Osteoblast (primary cell): Measurements from ENCODE around the gene MCRIP1. TPM values are rescaled to one million over a fixed set of nuclear protein-coding genes. Genes with fewer than 3 reads are reported as not detected.
A peak's percentile ranks its signal among the peaks of the same experiment; 100 is the strongest.

Experiments
- DNase-seq: peaks from one replicate; pipeline ENCODE4 v3.0.0; 2011; ENCODE audit warnings: low spot score, mixed read lengths; ENCODE audit not compliant: insufficient read length; ENCODE audit errors: missing footprints
- H2AFZ ChIP-seq: 2 replicates; pipeline ENCODE4 v1.6.0; 2011; ENCODE audit warnings: mild to moderate bottlenecking, low read length
- H3K27ac ChIP-seq: 2 replicates; pipeline ENCODE4 v1.5.1; 2011; ENCODE audit warnings: mild to moderate bottlenecking, low read depth, low read length, moderate library complexity
- H3K27me3 ChIP-seq: 2 replicates; pipeline ENCODE4 v1.6.0; 2012; ENCODE audit warnings: mild to moderate bottlenecking, control low read depth, inconsistent platforms, low read length, moderate library complexity; ENCODE audit not compliant: insufficient read depth
- H3K36me3 ChIP-seq: 2 replicates; pipeline ENCODE4 v1.5.1; 2011; ENCODE audit warnings: mild to moderate bottlenecking, low read length, control low read depth, moderate library complexity; ENCODE audit not compliant: insufficient read depth
- H3K4me1 ChIP-seq: 2 replicates; pipeline ENCODE4 v1.5.1; 2011; ENCODE audit warnings: mild to moderate bottlenecking, low read length, control low read depth, moderate library complexity; ENCODE audit not compliant: insufficient read depth
- H3K4me2 ChIP-seq: 2 replicates; pipeline ENCODE4 v1.6.0; 2011; ENCODE audit warnings: mild to moderate bottlenecking, low read length; ENCODE audit not compliant: insufficient read depth
- H3K4me3 ChIP-seq: fragments of 200-600 bp; sonication (generic); 3 replicates; pipeline ENCODE4 v1.5.1; 2012; ENCODE audit warnings: mild to moderate bottlenecking, low read length, inconsistent platforms; ENCODE audit not compliant: insufficient read depth
- H3K79me2 ChIP-seq: 2 replicates; pipeline ENCODE4 v1.6.0; 2012; ENCODE audit warnings: mild to moderate bottlenecking, low read length, control low read depth, inconsistent platforms; ENCODE audit not compliant: insufficient read depth
- H3K9me3 ChIP-seq: 2 replicates; pipeline ENCODE4 v1.5.1; 2011; ENCODE audit warnings: low read depth, low read length, control low read depth
- H4K20me1 ChIP-seq: 2 replicates; pipeline ENCODE4 v1.6.0; 2012; ENCODE audit warnings: mild to moderate bottlenecking, low read length, control low read depth; ENCODE audit not compliant: insufficient read depth
- total RNA-seq: library from RNA; depleted of rRNA; stranded (reverse); fragments of >200 nt; gene quantifications from 2 replicates; pipeline ENCODE4 v1.2.3, GENCODE V29; 2012
- TF ChIP-seq, protein P1 (sequence below): IDR thresholded peaks from 2 replicates; pipeline ENCODE4 v1.5.1; 2011; ENCODE audit warnings: mild to moderate bottlenecking, low read depth, low read length, moderate library complexity; ENCODE audit errors: extremely low read depth

The MCRIP1 gene, protein sequence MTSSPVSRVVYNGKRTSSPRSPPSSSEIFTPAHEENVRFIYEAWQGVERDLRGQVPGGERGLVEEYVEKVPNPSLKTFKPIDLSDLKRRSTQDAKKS
- total RNA-seq: 136 and 163 TPM in 2 replicates

DNA sequence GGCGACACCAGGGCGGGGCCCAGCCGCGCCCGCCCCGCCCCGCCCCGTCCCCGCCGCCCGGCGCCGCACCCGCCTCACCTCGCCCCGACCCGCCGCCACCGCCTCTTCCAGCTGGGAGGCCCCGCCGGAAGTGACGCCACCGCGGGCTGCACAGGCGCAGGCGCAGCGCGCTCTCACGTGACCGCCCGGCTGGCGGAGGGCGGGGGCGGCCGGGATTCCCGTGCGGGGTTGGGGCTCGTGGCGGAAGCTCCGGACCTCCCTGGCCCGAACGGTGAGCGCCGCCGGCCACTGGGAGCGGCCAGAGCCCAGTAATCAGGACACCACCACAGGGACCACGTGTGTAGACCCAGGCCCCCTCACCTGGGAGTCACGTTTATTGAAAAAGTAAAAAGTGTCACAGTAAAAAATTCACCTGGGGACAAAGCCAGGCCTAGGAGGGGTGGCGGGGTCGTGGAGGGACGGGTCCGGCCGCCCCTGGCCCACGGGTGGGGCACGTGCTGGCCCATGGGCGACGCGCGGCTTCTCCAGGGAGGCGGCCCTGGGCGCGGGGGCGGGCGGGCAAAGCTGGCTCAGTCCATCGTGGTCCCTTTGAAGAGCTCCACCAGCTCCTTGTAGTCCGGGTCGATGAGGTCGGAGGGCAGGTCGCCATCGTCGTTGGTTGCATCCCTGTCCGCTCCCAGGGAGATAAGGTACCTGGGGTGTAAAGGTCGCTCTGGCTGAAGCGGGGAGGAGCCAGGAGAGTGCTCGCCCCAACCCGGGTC, at the start of gene MCRIP1:
Gene MCRIP1 (minus strand): TSS at position 132 of the 761 bp plus-strand sequence. CDS start 8,785 bp downstream, outside the sequence.
- Histone ChIP-seq H3K9me3 (no peaks in the 10 kb centered on the region), H3K4me2 (peak within 1 kb of the TSS; percentile 93), H3K27me3 (no peaks in the 10 kb centered on the region), H3K4me3 (peak within 1 kb of the TSS; percentile 84), H3K36me3 (no peaks in the 10 kb centered on the region), H4K20me1 (peaks cover 23% of the 10 kb centered on the region), H3K27ac (peak within 1 kb of the TSS; percentile 82), H2AFZ (peak within 1 kb of the TSS; percentile 65), H3K4me1 (peaks cover 21% of the 10 kb centered on the region), H3K79me2 (peaks cover 48% of the 10 kb centered on the region)
- TF ChIP-seq, protein P1, sequence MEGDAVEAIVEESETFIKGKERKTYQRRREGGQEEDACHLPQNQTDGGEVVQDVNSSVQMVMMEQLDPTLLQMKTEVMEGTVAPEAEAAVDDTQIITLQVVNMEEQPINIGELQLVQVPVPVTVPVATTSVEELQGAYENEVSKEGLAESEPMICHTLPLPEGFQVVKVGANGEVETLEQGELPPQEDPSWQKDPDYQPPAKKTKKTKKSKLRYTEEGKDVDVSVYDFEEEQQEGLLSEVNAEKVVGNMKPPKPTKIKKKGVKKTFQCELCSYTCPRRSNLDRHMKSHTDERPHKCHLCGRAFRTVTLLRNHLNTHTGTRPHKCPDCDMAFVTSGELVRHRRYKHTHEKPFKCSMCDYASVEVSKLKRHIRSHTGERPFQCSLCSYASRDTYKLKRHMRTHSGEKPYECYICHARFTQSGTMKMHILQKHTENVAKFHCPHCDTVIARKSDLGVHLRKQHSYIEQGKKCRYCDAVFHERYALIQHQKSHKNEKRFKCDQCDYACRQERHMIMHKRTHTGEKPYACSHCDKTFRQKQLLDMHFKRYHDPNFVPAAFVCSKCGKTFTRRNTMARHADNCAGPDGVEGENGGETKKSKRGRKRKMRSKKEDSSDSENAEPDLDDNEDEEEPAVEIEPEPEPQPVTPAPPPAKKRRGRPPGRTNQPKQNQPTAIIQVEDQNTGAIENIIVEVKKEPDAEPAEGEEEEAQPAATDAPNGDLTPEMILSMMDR: no peak
- DNase-seq: peak; percentile 100

DNA sequence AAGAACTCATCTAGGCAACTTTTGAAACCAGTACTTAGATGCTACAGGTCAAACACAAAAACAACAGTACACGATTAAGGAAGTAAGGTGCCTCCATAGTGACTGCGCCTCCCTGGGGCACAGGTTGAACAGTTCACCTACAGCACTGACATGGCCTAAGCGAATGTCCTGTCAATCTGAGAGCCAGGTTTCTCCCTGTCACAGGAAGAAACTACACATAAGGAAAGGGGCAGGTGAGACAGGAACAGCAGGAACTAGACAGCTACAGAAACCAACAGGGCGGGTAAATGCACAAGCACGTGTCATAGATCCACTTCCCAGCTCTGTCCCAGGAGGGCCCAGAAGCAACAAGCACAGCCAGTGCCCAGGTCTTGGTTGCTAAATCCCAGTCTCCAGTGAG, 46.0 kb upstream of the MCRIP1 start:
- H3K79me2 ChIP-seq: peaks cover 7% of the 10 kb centered on the region
- H3K27me3 ChIP-seq: no peaks in the 10 kb centered on the region
- DNase-seq: peak; percentile 50
- H4K20me1 ChIP-seq: no peaks in the 10 kb centered on the region
- no peak overlapping the region for H3K27ac ChIP-seq
- H2AFZ ChIP-seq: no peak overlapping the region
- H3K4me1 ChIP-seq: peaks cover under 1% of the 10 kb centered on the region
- TF ChIP-seq, protein P1: no peak
- peaks cover 41% of the 10 kb centered on the region for H3K36me3 ChIP-seq
- no peaks in the 10 kb centered on the region for H3K9me3 ChIP-seq
- no peak overlapping the region for H3K4me3 ChIP-seq
- H3K4me2 ChIP-seq: no peak overlapping the region

DNA sequence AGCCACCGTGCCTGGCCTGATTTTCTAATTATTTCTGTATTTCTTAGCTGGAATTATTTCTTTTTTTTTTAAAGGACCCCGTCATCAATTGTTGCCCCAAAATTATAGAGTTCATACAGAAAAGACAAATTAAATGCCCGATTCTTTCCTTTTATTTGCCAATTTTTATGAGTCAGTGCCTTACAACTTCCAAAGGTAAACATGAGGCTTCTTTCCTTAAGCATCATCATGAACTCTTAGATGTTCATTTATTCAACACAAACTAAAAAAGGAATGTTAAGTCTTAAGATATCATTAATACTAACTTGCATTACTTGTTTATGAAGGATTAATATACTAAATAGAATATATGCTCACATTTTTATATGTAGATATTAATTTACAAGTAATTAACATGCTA, 45.2 kb upstream of the MCRIP1 start:
- H3K4me2 ChIP-seq: no peak overlapping the region
- no peak overlapping the region for H3K27ac ChIP-seq
- no peaks in the 10 kb centered on the region for H3K27me3 ChIP-seq
- no peak overlapping the region for H3K4me3 ChIP-seq
- peaks cover 41% of the 10 kb centered on the region for H3K36me3 ChIP-seq
- H4K20me1 ChIP-seq: no peaks in the 10 kb centered on the region
- TF ChIP-seq, protein P1: no peak
- H3K4me1 ChIP-seq: no peaks in the 10 kb centered on the region
- no peak overlapping the region for H2AFZ ChIP-seq
- no peaks in the 10 kb centered on the region for H3K9me3 ChIP-seq
- peaks cover 7% of the 10 kb centered on the region for H3K79me2 ChIP-seq
- DNase-seq: peak; percentile 26

DNA sequence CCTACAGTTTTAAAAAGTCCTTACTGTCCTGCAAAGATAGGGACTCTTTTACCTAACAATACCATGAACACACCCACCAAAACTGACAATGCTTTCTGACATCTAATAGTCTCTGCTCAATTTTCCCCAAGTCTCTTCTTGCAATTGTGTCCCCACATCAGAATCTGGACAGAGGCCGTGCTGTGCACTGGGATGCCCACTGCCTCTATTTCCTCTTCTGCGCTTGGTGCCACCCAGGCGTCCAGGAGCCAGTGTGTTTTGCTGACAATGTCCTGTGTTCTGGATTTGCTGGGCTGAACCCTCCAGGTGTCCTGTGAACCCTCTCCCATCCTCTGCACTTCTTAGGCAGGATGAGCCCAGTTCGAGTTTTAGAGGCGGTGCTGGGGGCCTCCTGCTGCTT, 44.5 kb upstream of the MCRIP1 start:
- no peak for DNase-seq
- TF ChIP-seq, protein P1: no peak
- H3K4me1 ChIP-seq: no peaks in the 10 kb centered on the region
- no peak overlapping the region for H3K4me3 ChIP-seq
- H3K27me3 ChIP-seq: no peaks in the 10 kb centered on the region
- no peak overlapping the region for H3K27ac ChIP-seq
- H3K36me3 ChIP-seq: peaks cover 39% of the 10 kb centered on the region
- no peak overlapping the region for H3K4me2 ChIP-seq
- peaks cover 7% of the 10 kb centered on the region for H3K79me2 ChIP-seq
- H4K20me1 ChIP-seq: no peaks in the 10 kb centered on the region
- no peak overlapping the region for H2AFZ ChIP-seq
- no peaks in the 10 kb centered on the region for H3K9me3 ChIP-seq
